Ovary (tissue), 3 donors: ENCODE results near the gene LMNTD2.

Experiments used
- POLR2A ChIP-seq: fragments of 450-650 bp; IDR thresholded peaks from one replicate; pipeline ENCODE4 v1.6.1; 2017; ENCODE audit warnings: antibody characterized with exemption, mild to moderate bottlenecking, moderate library complexity
- TF ChIP-seq, protein P1 (sequence below), 3 donors: fragments of 450-650 bp in 2 of 3; fragments of 200-600 bp in 1 of 3; IDR thresholded peaks; one replicate each; pipeline versions ENCODE4 v1.5.1 to v1.8.0; 2016 to 2022; ENCODE audit warnings: antibody characterized with exemption in 3 of 3, mild to moderate bottlenecking in 1 of 3
- donor health status: DM: no; HTN: no; CAD: no.

DNA sequence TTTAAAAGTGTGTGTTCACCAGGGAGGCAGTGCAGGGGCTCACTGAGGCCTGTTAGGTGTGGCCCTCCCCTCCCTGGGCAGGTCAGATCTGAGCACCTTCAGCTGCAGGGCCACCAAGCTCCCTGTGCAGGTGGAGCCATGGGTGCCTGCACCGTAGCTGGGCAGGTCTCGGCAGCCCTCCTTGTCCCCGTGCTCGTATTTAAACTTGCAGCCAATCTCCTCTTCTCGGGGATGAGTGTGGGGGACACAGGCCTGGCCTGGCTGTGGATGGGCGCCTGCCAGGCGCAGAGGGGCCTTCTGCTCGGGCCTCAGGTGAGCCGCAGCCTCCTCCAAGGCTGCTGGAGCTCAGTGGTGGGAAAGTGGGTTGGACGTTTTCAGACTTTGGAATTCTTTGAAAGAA, 34.9 kb upstream of the LMNTD2 start:
- TF ChIP-seq, protein P1, sequence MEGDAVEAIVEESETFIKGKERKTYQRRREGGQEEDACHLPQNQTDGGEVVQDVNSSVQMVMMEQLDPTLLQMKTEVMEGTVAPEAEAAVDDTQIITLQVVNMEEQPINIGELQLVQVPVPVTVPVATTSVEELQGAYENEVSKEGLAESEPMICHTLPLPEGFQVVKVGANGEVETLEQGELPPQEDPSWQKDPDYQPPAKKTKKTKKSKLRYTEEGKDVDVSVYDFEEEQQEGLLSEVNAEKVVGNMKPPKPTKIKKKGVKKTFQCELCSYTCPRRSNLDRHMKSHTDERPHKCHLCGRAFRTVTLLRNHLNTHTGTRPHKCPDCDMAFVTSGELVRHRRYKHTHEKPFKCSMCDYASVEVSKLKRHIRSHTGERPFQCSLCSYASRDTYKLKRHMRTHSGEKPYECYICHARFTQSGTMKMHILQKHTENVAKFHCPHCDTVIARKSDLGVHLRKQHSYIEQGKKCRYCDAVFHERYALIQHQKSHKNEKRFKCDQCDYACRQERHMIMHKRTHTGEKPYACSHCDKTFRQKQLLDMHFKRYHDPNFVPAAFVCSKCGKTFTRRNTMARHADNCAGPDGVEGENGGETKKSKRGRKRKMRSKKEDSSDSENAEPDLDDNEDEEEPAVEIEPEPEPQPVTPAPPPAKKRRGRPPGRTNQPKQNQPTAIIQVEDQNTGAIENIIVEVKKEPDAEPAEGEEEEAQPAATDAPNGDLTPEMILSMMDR (IDR thresholded peaks at IDR 0.05) = no peak
- no peak for TF ChIP-seq POLR2A
